Lung microvascular endothelial cell (primary cell): ENCODE data around the gene SAMHD1. TPM values are rescaled to one million over a fixed set of nuclear protein-coding genes. Genes with fewer than 3 reads are reported as not detected.
"Not testable (repeated sequence)": the region's sequence is repeated elsewhere in the genome, so short reads cannot be mapped to it uniquely, and the experiment has no call there.

Source experiments
- DNase-seq, 2 donors: peaks; one replicate each; pipeline versions ENCODE4 v3.0.0 to v3.0.0-alpha.2; 2010; ENCODE audit warnings: low read depth in 2 of 2
- total RNA-seq: library from RNA; depleted of rRNA; stranded (reverse); fragments of >200 nt; gene quantifications from 2 replicates; pipeline ENCODE4 v1.2.1, GENCODE V29; 2014

SAMHD1 gene
- total RNA-seq, result 8.9 and 17.2 TPM in 2 replicates

DNA sequence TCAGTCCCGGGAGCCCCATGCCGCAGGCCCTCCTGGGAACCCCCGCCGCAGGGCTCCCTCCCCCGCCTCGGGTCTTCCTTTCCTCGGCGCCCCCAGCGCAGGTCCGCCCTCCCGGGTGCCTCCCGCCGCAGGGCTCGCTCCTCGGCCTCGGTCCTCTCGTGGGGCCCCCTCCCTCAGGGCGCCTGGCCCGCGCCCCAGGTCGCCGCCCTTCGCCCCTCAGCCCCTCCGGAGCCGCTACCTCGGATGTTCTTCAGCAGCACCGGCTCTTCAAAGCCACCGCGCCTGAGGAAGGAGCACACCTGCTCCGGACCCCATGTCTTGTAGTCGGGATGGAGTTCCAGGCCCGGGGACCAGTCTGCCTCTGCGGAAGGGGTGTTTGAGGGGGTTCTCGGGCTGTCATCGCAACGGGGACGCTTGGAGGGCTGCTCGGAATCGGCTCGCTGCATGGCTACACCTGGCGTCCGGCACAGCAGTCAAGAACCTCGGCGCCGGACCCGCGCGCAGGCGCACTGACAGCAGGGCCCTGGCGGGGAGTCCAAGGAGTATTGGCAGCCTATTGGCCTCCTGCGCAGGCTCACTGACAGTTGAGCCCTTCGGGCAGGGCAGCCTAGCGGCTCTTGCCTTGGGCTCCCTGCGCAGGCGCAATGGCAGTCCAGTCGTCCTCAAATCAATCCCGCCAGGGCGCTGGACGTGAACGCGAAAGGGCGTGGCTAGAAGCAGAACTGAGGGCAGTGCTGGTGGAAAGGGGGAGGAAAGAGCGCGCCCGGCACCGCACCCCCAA lies at the start of gene SAMHD1:
TSS of gene SAMHD1 (minus strand) at position 511 of the 781 bp plus-strand sequence. CDS start at position 446, 65 bp downstream.
- peak; percentile 97 to 99 for DNase-seq

- not testable (repeated sequence) for DNase-seq
Observed at GRCh38 chr20:37000171-37000570, 48.7 kb upstream of the SAMHD1 start.

DNA sequence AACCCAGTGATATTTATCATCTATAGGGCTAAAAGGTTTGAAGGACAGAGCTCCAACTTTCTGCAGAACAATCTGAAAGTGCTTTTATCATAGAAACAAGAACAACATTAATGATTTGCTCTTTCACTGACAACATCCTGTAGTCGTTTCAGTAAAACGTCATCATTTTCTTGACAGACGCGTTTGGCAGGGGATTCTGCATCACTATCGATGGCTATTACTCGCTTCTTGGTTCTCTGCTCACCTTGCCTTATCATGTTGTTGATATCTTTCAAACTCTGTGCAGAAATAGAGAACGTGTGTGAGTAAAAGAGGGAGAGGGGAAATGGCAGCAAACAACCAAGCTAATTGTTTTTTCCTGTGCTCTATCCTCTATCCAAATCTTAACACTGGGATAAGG lies 47.1 kb upstream of the SAMHD1 start:
- DNase-seq, result no peak

GRCh38 chr20:36997121-36997520 lies 45.6 kb upstream of the SAMHD1 start:
- no peak for DNase-seq

- DNase-seq, result not testable (repeated sequence)
Observed at GRCh38 chr20:36994221-36994620, 42.7 kb upstream of the SAMHD1 start.

GRCh38 chr20:36992802-36993334 lies 41.4 kb upstream of the SAMHD1 start:
- no peak for DNase-seq

GRCh38 chr20:36991703-36992102 lies 40.2 kb upstream of the SAMHD1 start:
- no peak for DNase-seq

GRCh38 chr20:36989797-36990196 lies 38.3 kb upstream of the SAMHD1 start:
- DNase-seq, result no peak

DNA sequence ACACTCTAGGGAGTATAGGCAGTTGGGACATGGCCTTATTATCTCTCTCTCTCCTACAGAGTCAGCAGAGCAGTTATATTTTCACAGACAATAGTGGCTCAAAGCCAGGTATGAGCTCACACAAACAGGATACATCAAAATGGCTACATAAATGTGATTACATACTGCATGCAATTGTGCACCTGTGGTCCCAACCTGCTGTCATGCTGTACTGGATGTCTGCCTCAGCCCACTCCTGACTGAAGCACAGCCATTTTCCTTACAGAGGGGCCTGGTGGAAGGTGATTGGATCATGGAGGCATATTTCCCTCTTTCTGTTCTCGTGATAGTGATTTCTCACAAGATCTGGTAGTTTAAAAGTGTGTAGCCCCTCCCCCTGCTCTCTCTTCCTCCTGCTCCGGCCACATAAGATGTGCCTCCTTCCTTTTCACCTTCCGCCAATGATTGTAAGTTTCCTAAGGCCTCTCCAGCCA lies 37.0 kb upstream of the SAMHD1 start:
- peak; percentile 81 to 88 for DNase-seq

DNA sequence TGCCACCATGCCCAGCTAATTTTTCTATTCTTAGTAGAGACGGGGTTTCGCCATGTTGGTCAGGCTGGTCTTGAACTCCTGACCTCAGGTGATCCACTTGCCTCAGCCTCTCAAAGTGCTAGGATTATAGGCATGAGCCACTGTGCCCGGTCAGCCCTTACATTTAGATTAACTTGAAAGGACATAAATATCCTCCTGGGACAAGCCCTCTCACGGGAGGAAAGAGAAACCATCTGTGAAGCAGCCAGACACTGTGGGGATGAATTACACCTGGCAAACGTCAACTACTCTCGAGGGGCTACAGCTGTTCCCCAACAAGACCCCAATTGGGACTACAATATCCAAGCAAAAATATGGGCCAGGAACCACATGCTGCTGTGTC lies 32.7 kb upstream of the SAMHD1 start:
- DNase-seq, result no peak

DNA sequence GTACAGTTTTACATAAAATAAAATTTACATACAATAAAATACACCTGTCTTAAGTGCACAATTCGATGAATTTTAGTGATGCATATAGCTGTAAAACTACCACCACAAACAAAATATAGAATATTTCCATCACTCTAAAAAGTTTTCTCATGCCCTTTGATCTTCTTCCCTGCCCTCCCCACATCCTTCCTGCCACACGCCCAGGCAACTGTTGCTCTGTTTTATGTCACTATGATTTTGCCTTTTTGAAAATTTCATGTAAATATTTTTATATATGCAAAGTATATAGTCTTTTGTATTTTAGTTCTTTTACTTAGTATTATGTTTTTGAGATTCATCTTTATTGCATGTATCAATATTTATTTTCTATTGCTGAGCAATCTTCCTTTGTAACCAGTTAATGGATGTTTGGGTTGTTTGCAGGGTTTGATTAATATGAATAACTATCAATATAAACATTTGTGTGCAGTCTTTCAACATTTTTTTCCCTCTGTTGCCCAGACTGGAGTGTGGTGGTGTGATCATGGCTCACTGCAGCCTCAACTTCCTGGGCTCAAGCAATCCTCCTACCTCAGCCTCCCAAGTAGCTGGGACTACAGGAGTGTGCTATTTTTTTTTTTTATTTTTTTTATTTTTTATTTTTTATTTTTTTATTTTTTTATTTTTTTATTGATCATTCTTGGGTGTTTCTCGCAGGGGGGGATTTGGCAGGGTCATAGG lies 23.8 kb upstream of the SAMHD1 start:
- DNase-seq, result peak in 1 of 2 donors; percentile 52

- DNase-seq, result no peak
Observed at GRCh38 chr20:36974660-36975059, 23.2 kb upstream of the SAMHD1 start.

- DNase-seq, result no peak
Observed at GRCh38 chr20:36971103-36971502, 19.6 kb upstream of the SAMHD1 start.

DNA sequence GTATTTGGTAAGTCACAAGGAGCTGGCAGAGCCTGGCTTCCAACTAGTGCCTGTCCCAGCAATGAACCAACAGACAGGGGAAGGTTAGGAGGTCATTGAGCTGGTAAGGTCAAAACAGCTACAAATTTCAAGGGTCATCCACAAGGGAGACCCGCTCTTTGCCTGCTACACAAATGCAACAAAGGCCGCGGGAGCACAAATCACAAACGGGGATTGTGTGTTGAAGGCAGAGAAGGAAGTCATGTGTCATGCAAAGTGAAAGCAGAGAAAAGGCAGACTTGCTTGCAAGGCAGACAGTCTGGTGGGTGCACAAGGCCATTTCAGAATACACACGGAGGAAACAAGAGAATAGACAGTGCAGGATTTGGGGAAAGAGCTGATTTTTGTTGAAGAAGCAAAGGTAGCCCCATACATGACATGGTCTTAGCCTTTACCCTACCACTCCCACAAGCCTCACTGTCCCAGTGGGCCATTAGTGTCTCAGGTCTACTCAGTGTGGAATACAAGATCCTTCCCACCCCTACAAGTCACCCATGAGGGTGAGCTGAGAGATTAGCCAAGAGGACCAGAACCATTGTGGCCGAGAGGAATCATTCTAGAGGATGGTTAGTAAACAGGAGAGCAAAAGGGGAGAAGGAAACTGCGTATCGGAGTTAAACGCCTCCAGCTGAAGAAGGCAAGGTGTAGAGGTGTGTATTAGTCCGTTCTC lies 18.1 kb upstream of the SAMHD1 start:
- DNase-seq, result peak in 1 of 2 donors; percentile 10

DNA sequence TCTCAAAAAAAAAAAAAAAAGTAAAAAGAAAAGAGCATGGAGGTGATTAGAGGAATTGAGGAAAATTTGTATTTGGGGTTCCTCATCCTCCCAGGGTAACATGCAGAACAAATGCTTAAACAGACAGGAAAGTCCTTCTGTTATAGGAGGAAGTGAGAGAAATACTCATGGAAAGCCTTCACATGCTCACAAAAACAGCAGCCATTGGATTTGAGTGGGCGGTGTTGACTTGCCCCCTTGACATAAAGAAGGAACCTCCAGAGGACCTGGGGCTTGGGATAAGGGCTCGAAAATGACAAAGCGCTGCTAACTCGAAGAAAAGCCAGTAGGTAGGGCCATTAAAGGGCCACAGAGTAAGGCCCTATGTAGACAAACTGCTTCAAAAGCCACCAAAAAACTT lies 17.5 kb upstream of the SAMHD1 start:
- DNase-seq, result no peak

- no peak for DNase-seq
Observed at GRCh38 chr20:36967636-36968035, 16.1 kb upstream of the SAMHD1 start.

GRCh38 chr20:36966965-36967364 lies 15.5 kb upstream of the SAMHD1 start:
- not testable (repeated sequence) for DNase-seq

DNA sequence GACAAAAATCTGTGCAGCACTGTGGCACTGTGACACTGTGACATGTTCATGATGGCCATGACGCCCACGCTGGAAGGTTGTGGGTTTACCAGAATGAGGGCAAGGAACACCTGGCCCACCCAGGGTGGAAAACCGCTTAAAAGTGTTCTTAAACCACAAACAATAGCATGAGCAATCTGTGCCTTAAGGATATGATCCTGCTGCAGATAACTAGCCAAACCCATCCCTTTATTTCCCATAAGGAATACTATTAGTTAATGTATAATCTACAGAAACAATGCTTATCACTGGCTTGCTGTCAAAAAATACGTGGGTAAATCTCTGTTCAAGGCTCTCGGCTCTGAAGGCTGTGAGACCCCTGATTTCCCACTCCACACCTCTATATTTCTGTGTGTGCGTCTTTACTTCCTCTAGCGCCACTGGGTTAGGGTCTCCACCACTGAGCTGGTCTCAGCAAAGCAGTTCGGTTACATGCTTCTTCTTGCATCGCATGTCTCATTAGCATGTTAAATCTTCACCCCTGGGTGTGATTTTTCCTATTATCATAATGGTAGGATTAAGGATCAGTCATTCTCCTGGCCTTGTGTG lies 10.9 kb upstream of the SAMHD1 start:
- not testable (repeated sequence) for DNase-seq

DNA sequence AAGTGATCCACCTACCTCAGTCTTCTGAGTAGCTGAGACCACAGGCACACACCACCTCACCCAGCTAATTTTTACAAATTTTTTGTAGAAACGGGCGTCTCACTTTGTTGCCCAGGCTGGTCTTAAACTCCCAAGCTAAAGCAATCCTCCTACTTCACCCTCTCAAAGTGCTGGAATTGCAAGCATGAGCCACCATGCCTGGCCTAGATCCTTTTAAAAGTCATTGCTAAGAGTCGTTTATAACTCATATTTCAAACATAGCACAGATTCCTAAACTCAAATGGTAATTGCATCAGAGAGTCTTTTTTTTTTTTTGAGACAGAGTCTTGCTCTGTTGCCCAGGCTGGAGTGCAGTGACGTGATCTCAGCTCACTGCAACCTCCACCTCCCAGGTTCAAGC lies 7.7 kb upstream of the SAMHD1 start:
- no peak for DNase-seq

DNA sequence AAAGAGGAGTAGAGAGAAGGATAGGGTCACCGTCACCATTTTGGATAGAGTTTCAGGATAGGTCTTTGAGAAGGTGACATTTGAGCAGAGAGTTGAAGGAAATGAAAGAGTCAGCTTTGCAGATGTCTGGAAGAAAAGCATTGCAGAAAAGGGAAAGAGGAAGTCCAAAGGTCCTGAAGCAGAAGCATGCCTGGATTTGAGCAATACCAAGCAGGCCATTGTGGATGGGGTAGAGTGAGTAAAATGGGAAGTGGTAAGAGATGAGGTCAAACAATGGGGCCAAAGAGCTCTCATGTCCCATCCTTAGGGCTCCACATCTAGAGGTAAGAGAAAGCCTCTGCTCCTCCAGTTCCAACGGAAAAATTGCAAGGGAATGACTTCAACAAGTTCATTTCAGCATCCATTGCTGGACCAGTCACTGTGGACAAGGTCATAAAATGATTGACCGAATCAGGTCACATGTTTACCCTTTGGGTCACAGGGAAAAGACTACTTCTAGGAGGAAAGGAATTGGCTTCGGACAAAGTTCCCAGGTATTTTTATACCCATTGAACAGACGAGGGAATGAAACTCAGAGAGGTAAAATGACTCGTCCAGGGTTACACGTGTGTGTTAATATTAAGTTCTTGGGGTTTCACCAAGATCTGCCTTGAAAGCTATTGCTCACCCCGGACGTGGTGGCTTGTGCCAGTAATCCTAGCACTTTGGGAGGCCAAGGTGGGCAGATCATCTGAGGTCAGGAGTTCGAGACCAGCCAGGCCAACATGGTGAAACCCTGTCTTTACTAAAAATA lies 6.6 kb upstream of the SAMHD1 start:
- DNase-seq, result no peak

- no peak for DNase-seq
Observed at GRCh38 chr20:36956674-36957073, 5.2 kb upstream of the SAMHD1 start.
